ENCODE data around the gene PAF1.

PAF1 gene

DNA sequence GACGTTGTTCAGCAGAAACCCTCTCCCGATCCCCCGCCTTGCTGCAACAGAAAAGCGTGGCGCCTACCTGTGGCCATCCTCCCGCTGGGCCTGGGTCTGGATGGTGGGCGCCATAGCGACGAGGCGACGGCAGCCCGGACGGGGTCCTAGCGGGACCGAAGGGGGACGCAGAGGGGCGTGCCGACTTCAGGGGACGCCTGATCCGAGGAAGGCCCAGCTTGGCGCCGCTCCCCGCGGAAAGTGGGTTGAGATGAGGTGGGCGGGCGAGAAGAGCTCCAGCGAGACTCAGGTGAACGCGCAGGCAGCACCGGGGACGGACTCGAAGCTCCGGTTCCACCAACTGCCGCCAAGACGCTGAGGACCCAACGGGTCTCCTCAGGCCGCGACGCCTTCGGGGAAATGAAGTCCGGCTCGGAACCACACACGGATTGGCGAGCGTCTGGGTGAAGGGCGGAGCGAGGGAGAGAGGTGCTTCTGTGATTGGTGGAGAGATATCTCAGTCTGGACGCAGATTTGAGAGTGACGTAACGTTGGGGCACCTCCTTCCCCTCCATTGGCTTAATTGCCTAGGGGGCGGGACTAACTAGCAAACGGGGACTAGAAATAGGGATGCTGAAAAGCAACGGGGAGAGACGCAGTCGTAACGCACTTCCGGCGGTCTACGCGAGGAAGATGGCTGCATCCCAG, at the start of gene PAF1, which contains the start of gene MED29:
Gene PAF1, minus strand, starts transcription at position 356 of the 687 bp plus-strand sequence. Its CDS starts 242 bp downstream, at position 114.
Gene MED29, plus strand, starts transcription at position 628 of the 687 bp plus-strand sequence. Its CDS starts 45 bp downstream, at position 673.
- Histone ChIP-seq H3K36me3 (ENCODE audit: insufficient read depth, low read length) (peaks cover 53% of the 10 kb centered on the region), H3K9me2 (ENCODE audit: low read depth, low read length) (no peaks in the 10 kb centered on the region), H3K79me2 (ENCODE audit: insufficient read depth, low read length) (no peaks in the 10 kb centered on the region), H2AFZ (ENCODE audit: low read length) (no peak within 1 kb of the TSS), H3K9me3 (ENCODE audit: low read length) (no peaks in the 10 kb centered on the region), H3K27ac (ENCODE audit: low read depth, low read length, poor library complexity, severe bottlenecking) (peak within 1 kb of the TSS; percentile 87), H3K4me3 (ENCODE audit: low read depth, low read length, poor library complexity, severe bottlenecking) (peak within 1 kb of the TSS; percentile 82), H4K20me1 (ENCODE audit: insufficient read depth, low read length) (no peaks in the 10 kb centered on the region), H3K9ac (ENCODE audit: low read length) (peak within 1 kb of the TSS; percentile 88), H3F3A (ENCODE audit: insufficient read depth, low read length) (no peaks in the 10 kb centered on the region), H3K27me3 (ENCODE audit: insufficient read depth, low read length) (no peaks in the 10 kb centered on the region), H3K4me1 (ENCODE audit: insufficient read depth, low read length, severe bottlenecking) (peaks cover 16% of the 10 kb centered on the region), H3K4me2 (ENCODE audit: low read length) (peak within 1 kb of the TSS; percentile 73)
- no peak for TF ChIP-seq EZH2 (IDR thresholded peaks at IDR 0.05; ENCODE audit: borderline replicate concordance, low read length)
- TF ChIP-seq, protein P1, sequence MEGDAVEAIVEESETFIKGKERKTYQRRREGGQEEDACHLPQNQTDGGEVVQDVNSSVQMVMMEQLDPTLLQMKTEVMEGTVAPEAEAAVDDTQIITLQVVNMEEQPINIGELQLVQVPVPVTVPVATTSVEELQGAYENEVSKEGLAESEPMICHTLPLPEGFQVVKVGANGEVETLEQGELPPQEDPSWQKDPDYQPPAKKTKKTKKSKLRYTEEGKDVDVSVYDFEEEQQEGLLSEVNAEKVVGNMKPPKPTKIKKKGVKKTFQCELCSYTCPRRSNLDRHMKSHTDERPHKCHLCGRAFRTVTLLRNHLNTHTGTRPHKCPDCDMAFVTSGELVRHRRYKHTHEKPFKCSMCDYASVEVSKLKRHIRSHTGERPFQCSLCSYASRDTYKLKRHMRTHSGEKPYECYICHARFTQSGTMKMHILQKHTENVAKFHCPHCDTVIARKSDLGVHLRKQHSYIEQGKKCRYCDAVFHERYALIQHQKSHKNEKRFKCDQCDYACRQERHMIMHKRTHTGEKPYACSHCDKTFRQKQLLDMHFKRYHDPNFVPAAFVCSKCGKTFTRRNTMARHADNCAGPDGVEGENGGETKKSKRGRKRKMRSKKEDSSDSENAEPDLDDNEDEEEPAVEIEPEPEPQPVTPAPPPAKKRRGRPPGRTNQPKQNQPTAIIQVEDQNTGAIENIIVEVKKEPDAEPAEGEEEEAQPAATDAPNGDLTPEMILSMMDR (IDR thresholded peaks at IDR 0.05; ENCODE audit: low read length), result peak; percentile 7; the same call in 1 of the 2 replicates

DNA sequence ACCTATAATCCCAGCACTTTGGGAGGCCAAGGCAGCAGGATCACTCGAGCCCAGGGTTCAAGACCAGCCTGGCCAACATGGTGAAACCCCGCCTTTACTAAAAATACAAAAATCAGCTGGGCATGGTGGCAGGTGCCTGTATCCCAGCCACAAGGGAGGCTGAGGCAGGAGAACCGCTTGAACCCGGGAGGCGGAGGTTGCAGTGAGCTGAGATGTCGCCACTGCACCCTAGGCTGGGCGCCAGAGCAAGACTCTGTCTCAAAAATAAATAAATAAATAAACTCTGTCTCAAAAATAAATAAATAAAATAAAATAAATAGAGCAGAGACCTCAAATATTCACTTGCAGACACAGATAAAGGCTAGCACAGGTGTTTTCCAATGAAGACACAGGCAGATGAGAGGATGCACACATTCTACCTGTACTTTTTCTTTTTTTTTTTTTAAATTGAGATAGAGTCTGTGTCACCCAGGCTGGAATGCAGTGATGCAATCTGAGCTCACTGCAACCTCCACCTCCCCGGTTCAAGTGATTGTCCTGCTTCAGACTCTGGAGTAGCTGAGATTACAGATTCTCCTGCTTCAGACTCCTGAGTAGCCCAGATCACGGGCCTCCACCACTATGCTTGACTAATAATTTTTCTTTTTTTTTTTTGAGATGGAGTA, 47.5 kb upstream of the PAF1 start:
- no peaks in the 10 kb centered on the region for H3K27me3 ChIP-seq (ENCODE audit: insufficient read depth, low read length)
- H3K4me3 ChIP-seq (ENCODE audit: low read depth, low read length, poor library complexity, severe bottlenecking), result no peak overlapping the region
- H3K9ac ChIP-seq (ENCODE audit: low read length), result no peak overlapping the region
- H3K27ac ChIP-seq (ENCODE audit: low read depth, low read length, poor library complexity, severe bottlenecking), result no peak overlapping the region
- H2AFZ ChIP-seq (ENCODE audit: low read length), result no peak overlapping the region
- H3K79me2 ChIP-seq (ENCODE audit: insufficient read depth, low read length), result peaks cover 9% of the 10 kb centered on the region; the same call in 1 of the 2 replicates
- H3K9me2 ChIP-seq (ENCODE audit: low read depth, low read length), result no peaks in the 10 kb centered on the region
- H3K4me2 ChIP-seq (ENCODE audit: low read length), result no peak overlapping the region
- H3K36me3 ChIP-seq (ENCODE audit: insufficient read depth, low read length), result peaks cover 22% of the 10 kb centered on the region
- peaks cover 5% of the 10 kb centered on the region; the same call in 1 of the 2 replicates for H3F3A ChIP-seq (ENCODE audit: insufficient read depth, low read length)
- H3K9me3 ChIP-seq (ENCODE audit: low read length), result no peaks in the 10 kb centered on the region
- H3K4me1 ChIP-seq (ENCODE audit: insufficient read depth, low read length, severe bottlenecking), result peaks cover 46% of the 10 kb centered on the region
- no peak for TF ChIP-seq EZH2 (IDR thresholded peaks at IDR 0.05; ENCODE audit: borderline replicate concordance, low read length)
- TF ChIP-seq, protein P1 (IDR thresholded peaks at IDR 0.05; ENCODE audit: low read length), result no peak
- H4K20me1 ChIP-seq (ENCODE audit: insufficient read depth, low read length), result 0 out of 2 replicates have a peak, but pooled peaks cover 2% of the 10 kb centered on the region

DNA sequence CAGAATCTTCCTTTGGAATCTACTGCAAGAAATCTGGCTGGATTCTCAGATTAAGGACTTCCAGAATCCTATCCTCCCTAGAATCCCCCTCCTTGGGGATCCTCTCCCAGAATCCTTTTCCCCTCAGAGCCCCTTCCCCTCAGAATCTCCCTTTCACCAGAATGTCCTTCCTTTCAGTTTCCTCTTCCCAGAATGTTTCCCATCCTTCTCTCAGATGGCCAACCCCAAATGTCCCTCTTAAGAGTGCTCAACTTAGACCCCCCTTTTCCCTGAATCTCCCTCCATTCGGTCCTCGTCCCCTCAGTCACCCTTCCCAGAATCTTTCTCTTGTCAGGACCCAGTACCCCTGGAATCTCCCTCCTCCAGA, 45.4 kb upstream of the PAF1 start:
- peak overlapping the region; percentile 39 for H3K27ac ChIP-seq (ENCODE audit: low read depth, low read length, poor library complexity, severe bottlenecking)
- H4K20me1 ChIP-seq (ENCODE audit: insufficient read depth, low read length), result 0 out of 2 replicates have a peak, but pooled peaks cover 2% of the 10 kb centered on the region
- H3K9me3 ChIP-seq (ENCODE audit: low read length), result no peaks in the 10 kb centered on the region
- H3K27me3 ChIP-seq (ENCODE audit: insufficient read depth, low read length), result no peaks in the 10 kb centered on the region
- H3K9me2 ChIP-seq (ENCODE audit: low read depth, low read length), result no peaks in the 10 kb centered on the region
- peaks cover 44% of the 10 kb centered on the region for H3K4me1 ChIP-seq (ENCODE audit: insufficient read depth, low read length, severe bottlenecking)
- H3F3A ChIP-seq (ENCODE audit: insufficient read depth, low read length), result peaks cover 5% of the 10 kb centered on the region; the same call in 1 of the 2 replicates
- H3K4me2 ChIP-seq (ENCODE audit: low read length), result peak overlapping the region; percentile 88
- no peak overlapping the region for H2AFZ ChIP-seq (ENCODE audit: low read length)
- peaks cover 40% of the 10 kb centered on the region for H3K36me3 ChIP-seq (ENCODE audit: insufficient read depth, low read length)
- no peak for TF ChIP-seq EZH2 (IDR thresholded peaks at IDR 0.05; ENCODE audit: borderline replicate concordance, low read length)
- TF ChIP-seq, protein P1 (IDR thresholded peaks at IDR 0.05; ENCODE audit: low read length), result no peak
- H3K79me2 ChIP-seq (ENCODE audit: insufficient read depth, low read length), result peaks cover 9% of the 10 kb centered on the region; the same call in 1 of the 2 replicates
- H3K4me3 ChIP-seq (ENCODE audit: low read depth, low read length, poor library complexity, severe bottlenecking), result peak overlapping the region; percentile 97
- H3K9ac ChIP-seq (ENCODE audit: low read length), result peak overlapping the region; percentile 96

All from OCI-LY1 (cell line).